OCI-LY3 (cell line): Measurements from ENCODE around the gene ATP9A.

ENCODE experiments used
- H2AFZ ChIP-seq: fragments of 200-600, 300-600 bp; shearing (Covaris generic); 2 replicates; pipeline ENCODE4 v1.6.0; 2014; ENCODE audit warnings: antibody characterized with exemption, low read depth, low read length
- H3K27ac ChIP-seq: fragments of 200-600, 300-600 bp; sonication (generic); 2 replicates; pipeline ENCODE4 v1.5.1; 2014; ENCODE audit warnings: mild to moderate bottlenecking, low read length, moderate library complexity, mixed read lengths
- H3K27me3 ChIP-seq: fragments of 200-600, 300-600 bp; sonication (generic); 2 replicates; pipeline ENCODE4 v1.6.1; 2014; ENCODE audit warnings: low read depth, low read length, mixed read lengths
- H3K36me3 ChIP-seq: fragments of 200-600, 300-600 bp; sonication (generic); replicated peaks from 2 replicates; pipeline ENCODE3; 2014; ENCODE audit warnings: low read depth, low read length, mixed read lengths
- H3K4me1 ChIP-seq: fragments of 300-600, 200-600 bp; sonication (generic); 2 replicates; pipeline ENCODE4 v1.6.1; 2014; ENCODE audit warnings: low read length, mixed read lengths
- H3K4me2 ChIP-seq: fragments of 200-600, 300-600 bp; sonication (generic); 2 replicates; pipeline ENCODE4 v1.6.1; 2014; ENCODE audit warnings: low read length, mixed read lengths
- H3K4me3 ChIP-seq: fragments of 300-600, 200-600 bp; sonication (generic); 2 replicates; pipeline ENCODE4 v1.5.1; 2014; ENCODE audit warnings: antibody characterized with exemption, mild to moderate bottlenecking, low read length, moderate library complexity
- H3K79me2 ChIP-seq: fragments of 300-600, 200-600 bp; shearing (Covaris generic); 2 replicates; pipeline ENCODE4 v1.6.1; 2014; ENCODE audit warnings: mild to moderate bottlenecking, low read length, mixed read lengths
- H3K9ac ChIP-seq: fragments of 300-600, 200-600 bp; shearing (Covaris generic); 2 replicates; pipeline ENCODE4 v1.6.0; 2014; ENCODE audit warnings: mild to moderate bottlenecking, low read length, moderate library complexity
- H3K9me3 ChIP-seq: fragments of 200-600, 300-600 bp; shearing (Covaris generic); 2 replicates; pipeline ENCODE4 v1.6.1; 2014; ENCODE audit warnings: low read length, mixed read lengths; ENCODE audit not compliant: insufficient read depth
- H4K20me1 ChIP-seq: fragments of 200-600, 300-600 bp; sonication (generic); 2 replicates; pipeline ENCODE4 v1.6.1; 2016; ENCODE audit warnings: low read length, mixed read lengths; ENCODE audit not compliant: insufficient read depth
- EZH2phosphoT487 ChIP-seq: fragments of 200-600 bp; shearing (Covaris generic); IDR thresholded peaks from 2 replicates; pipeline ENCODE4 v1.6.1; 2018; ENCODE audit warnings: antibody characterized with exemption, mixed run types, low read depth
- TF ChIP-seq, protein P1 (sequence below): fragments of 200-600, 300-600 bp; sonication (generic); IDR thresholded peaks from 2 replicates; pipeline ENCODE4 v1.5.1; 2014; ENCODE audit warnings: antibody characterized with exemption, low read length, low read depth

ATP9A gene

DNA sequence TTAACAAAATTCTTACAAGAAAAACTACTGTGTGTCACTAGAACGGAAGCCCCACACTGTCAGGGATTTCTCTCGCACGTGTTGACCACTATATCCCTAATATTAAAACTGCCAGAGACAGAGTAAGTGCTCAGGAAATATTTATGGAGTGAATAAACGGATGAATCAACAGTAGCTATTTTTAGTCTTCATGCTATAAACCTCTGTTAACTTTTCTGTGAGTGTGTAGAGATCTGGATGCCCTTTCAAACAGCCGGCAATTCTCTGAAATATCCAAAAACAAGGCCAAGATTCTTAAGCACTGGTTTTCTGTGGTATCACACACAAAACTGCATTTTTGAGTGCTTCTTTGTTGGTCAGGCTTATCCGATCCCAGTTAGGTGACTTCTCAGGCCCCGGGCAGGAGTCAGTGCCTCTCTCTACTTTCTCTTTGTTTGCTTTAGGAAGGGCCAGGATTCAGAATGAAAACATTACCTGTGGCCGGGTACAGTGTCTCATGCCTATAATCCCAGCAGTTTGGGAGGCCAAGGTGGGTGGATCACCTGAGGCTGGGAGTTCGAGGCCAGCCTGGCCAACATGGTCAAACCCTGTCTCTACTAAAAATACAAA, 15.7 kb downstream of the ATP9A start:
- H2AFZ ChIP-seq = no peak overlapping the region
- H3K9me3 ChIP-seq = no peaks in the 10 kb centered on the region
- no peaks in the 10 kb centered on the region for H3K4me1 ChIP-seq
- no peak overlapping the region for H3K27ac ChIP-seq
- H3K4me3 ChIP-seq = no peak overlapping the region
- no peak for TF ChIP-seq EZH2phosphoT487
- TF ChIP-seq, protein P1, sequence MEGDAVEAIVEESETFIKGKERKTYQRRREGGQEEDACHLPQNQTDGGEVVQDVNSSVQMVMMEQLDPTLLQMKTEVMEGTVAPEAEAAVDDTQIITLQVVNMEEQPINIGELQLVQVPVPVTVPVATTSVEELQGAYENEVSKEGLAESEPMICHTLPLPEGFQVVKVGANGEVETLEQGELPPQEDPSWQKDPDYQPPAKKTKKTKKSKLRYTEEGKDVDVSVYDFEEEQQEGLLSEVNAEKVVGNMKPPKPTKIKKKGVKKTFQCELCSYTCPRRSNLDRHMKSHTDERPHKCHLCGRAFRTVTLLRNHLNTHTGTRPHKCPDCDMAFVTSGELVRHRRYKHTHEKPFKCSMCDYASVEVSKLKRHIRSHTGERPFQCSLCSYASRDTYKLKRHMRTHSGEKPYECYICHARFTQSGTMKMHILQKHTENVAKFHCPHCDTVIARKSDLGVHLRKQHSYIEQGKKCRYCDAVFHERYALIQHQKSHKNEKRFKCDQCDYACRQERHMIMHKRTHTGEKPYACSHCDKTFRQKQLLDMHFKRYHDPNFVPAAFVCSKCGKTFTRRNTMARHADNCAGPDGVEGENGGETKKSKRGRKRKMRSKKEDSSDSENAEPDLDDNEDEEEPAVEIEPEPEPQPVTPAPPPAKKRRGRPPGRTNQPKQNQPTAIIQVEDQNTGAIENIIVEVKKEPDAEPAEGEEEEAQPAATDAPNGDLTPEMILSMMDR = no peak
- H4K20me1 ChIP-seq = no peaks in the 10 kb centered on the region
- no peaks in the 10 kb centered on the region for H3K79me2 ChIP-seq
- no peak overlapping the region for H3K4me2 ChIP-seq
- H3K36me3 ChIP-seq = no peaks in the 10 kb centered on the region
- no peaks in the 10 kb centered on the region for H3K27me3 ChIP-seq
- H3K9ac ChIP-seq = no peak overlapping the region

DNA sequence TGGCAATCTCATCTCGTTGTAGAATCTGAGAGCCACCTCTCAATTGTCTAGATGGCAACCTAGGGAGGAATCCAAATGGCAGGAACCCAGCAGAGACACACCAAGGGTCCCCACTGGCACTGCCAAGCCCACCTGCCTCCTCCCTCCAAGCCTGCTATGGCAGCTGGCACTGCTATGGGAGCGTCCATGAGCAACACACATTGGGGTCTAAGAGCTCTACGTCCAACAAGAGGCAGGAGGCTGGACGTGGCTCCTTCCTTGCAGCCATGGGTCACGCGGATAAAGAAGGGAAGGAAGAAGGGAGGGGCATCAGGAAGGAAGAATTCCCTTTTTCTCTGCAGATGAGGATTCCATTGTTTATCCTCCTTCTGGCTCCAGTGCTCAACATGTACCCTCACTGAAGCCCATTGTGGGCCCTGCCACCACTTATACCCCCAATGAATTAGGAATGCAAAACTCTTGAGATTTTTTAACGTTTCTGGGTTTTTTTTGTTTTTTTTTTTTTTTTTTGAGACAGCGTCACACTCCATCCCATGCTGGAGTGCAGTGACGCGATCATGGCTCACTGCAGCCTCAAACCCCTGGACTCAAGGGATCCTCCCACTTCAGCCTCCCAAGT, 17.3 kb downstream of the ATP9A start:
- TF ChIP-seq, protein P1 = no peak
- no peak for TF ChIP-seq EZH2phosphoT487
- Histone ChIP-seq H3K27me3 (no peaks in the 10 kb centered on the region), H3K4me1 (no peaks in the 10 kb centered on the region), H2AFZ (no peak overlapping the region), H3K27ac (no peak overlapping the region), H3K4me2 (no peak overlapping the region), H3K36me3 (no peaks in the 10 kb centered on the region), H4K20me1 (no peaks in the 10 kb centered on the region), H3K79me2 (no peaks in the 10 kb centered on the region), H3K9ac (no peak overlapping the region), H3K4me3 (no peak overlapping the region), H3K9me3 (no peaks in the 10 kb centered on the region)

DNA sequence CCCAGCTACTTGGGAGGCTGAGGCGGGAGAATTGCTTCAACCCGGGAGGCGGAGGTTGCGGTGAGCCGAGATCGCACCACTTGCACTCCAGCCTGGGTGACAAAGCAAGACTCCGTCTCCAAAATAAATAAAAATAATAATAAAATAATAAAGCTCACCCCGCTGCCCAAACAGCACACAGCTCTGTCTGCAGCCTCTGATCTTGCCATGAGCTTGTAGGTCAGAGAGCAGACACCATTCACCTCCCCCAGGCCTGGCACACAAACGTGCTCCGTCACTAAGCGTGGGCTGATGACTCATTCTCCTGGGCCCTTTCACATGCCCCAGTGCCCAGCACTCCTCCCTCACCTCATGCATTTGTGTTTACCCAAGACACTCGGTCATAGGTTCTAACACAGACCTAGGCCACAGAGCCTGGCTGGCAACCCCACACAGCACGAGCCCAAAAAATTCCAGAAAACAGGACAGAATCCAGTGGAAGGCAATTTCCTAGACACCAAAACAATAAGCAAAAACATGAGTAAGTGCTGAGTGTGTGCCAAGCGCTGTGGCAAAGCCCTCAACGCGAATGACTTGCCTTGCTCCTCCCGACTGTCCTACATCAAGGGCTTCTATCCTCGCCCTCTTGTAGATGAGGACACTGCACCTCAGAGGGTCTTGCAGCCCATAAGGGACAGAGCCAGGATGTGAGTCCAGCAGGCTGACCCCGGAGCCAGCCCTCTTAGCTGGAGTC, 18.0 kb downstream of the ATP9A start:
- Histone ChIP-seq H3K27ac (no peak overlapping the region), H3K9ac (no peak overlapping the region), H3K27me3 (no peaks in the 10 kb centered on the region), H3K4me1 (no peaks in the 10 kb centered on the region), H4K20me1 (no peaks in the 10 kb centered on the region), H3K79me2 (no peaks in the 10 kb centered on the region), H2AFZ (no peak overlapping the region), H3K36me3 (no peaks in the 10 kb centered on the region), H3K4me2 (no peak overlapping the region), H3K4me3 (no peak overlapping the region), H3K9me3 (no peaks in the 10 kb centered on the region)
- TF ChIP-seq EZH2phosphoT487 = no peak
- TF ChIP-seq, protein P1 = no peak

DNA sequence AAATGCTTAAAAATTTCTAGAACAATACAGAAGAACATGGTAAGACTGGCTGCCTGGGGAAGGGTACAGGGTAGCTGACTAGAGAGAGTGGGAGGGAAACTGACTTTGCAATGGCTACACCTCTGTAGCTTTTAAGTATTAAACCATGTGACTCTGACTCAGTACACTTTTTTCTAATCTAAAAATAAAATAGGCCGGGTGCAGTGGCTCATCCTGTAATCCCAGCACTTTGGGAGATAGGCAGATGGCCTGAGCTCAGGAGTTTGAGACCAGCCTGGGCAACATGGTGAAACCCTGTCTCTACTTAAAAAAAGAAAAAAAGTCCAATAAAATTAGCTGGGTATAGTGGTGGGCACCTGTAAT, 18.5 kb downstream of the ATP9A start:
- no peaks in the 10 kb centered on the region for H3K27me3 ChIP-seq
- no peaks in the 10 kb centered on the region for H3K79me2 ChIP-seq
- no peak overlapping the region for H3K4me2 ChIP-seq
- no peaks in the 10 kb centered on the region for H4K20me1 ChIP-seq
- H3K4me1 ChIP-seq = no peaks in the 10 kb centered on the region
- no peaks in the 10 kb centered on the region for H3K9me3 ChIP-seq
- H2AFZ ChIP-seq = no peak overlapping the region
- H3K36me3 ChIP-seq = no peaks in the 10 kb centered on the region
- TF ChIP-seq EZH2phosphoT487 = no peak
- TF ChIP-seq, protein P1 = no peak
- no peak overlapping the region for H3K9ac ChIP-seq
- no peak overlapping the region for H3K27ac ChIP-seq
- H3K4me3 ChIP-seq = no peak overlapping the region
